ENCODE measurements around the gene ITCH.
"Not testable (repeated sequence)": the region's sequence is repeated elsewhere in the genome, so short reads cannot be mapped to it uniquely, and the experiment has no call there.

The ITCH gene

DNA sequence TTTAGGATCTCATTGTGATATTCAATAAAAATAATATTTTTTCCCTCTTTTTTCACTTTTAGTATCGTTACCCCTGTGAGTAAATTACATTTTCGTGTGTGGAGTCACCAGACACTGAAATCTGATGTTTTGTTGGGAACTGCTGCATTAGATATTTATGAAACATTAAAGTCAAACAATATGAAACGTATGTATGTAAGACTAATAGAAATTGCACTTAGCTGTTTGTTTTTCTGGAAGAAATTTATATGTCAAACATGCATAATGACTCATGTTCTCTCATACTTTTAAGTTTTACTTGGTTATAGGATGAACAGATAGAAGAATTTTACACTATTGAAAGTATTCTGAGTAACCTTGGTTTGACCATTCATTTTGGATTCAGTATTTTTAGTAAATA lies 49.4 kb downstream of the ITCH start:
- TF ChIP-seq ZNF426 (tag by site-specific recombination; IDR thresholded peaks at IDR 0.05) (no peak), ZEB2 (tag by site-specific recombination; IDR thresholded peaks at IDR 0.05) (no peak), ZBTB21 (tag by site-specific recombination; IDR thresholded peaks at IDR 0.05) (no peak)
- no peak overlapping the region for H3K4me3 ChIP-seq (ENCODE audit: low read depth, low read length)
- H3K4me1 ChIP-seq (ENCODE audit: control insufficient read depth, insufficient read depth, low read length): no peaks in the 10 kb centered on the region
- POLR2A ChIA-PET: no interaction called here
- H3K9me3 ChIP-seq (ENCODE audit: control insufficient read depth, insufficient read depth, low read depth, low read length): no peaks in the 10 kb centered on the region
- H3K36me3 ChIP-seq (ENCODE audit: control insufficient read depth in 2 of 2, insufficient read depth in 1 of 2, low read length in 2 of 2): peaks cover 50 to 68% of the 10 kb centered on the region in 2 experiments
- H3K27ac ChIP-seq (ENCODE audit: extremely low read depth, low read depth, low read length): no peak overlapping the region
- CTCF ChIA-PET: no interaction called here

DNA sequence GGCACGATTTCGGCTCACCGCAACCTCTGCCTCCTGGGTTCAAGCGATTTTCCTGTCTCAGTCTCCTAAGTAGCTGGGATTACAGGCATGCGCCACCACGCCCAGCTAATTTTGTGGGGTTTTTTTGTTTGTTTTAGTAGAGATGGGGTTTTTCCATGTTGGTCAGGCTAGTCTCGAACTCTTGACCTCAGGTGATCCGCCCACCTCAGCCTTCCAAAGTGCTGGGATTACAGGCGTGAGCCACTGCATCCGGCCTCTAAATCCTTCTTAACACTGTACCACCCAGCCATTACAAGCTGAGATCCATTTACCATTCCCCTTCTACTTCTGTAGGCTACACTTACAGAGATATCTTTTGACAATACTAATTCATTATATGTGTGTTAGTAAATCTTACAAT lies 51.5 kb downstream of the ITCH start:
- H3K4me1 ChIP-seq (ENCODE audit: control insufficient read depth, insufficient read depth, low read length); H3K9me3 ChIP-seq (ENCODE audit: control insufficient read depth, insufficient read depth, low read depth, low read length); H3K4me3 ChIP-seq (ENCODE audit: low read depth, low read length); POLR2A ChIA-PET; H3K27ac ChIP-seq (ENCODE audit: extremely low read depth, low read depth, low read length): not testable (repeated sequence)
- CTCF ChIA-PET: interaction anchor here (0.7 kb wide), 1 partner anchor 58 kb away, joined by 3 read pairs; no protein-coding TSS in a partner anchor
- H3K36me3 ChIP-seq (ENCODE audit: control insufficient read depth in 2 of 2, insufficient read depth in 1 of 2, low read length in 2 of 2): peaks cover 52 to 60% of the 10 kb centered on the region in 2 experiments

DNA sequence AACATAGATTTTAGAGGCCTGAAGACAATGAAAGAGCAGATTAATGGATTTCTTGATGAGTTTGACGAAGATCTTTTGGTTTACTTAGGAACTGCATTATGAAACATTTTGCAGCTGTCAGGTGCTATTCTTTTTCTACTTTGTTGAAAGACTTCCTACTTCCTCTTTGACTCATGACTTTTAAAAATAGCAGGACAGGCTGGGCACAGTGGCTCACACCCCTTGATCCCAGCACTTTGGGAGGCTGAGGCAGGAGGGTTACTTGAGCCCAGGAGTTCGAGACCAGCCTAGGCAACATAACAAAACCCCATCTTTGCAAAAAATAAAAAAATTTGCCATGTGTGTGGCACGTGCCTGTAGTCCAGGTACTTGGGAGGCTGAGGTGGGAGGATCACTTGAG lies 52.0 kb downstream of the ITCH start:
- ChIA-PET POLR2A (no interaction called here), CTCF (no interaction called here)
- no peak overlapping the region for H3K27ac ChIP-seq (ENCODE audit: extremely low read depth, low read depth, low read length)
- TF ChIP-seq GLIS1 (tag by site-specific recombination; IDR thresholded peaks at IDR 0.05) (no peak), ZNF10 (tag by site-specific recombination; IDR thresholded peaks at IDR 0.05) (no peak), HOXA7 (CRISPR knock-in tag; IDR thresholded peaks at IDR 0.05; ENCODE audit: borderline replicate concordance) (no peak), ZNF16 (tag by site-specific recombination; IDR thresholded peaks at IDR 0.05; ENCODE audit: low read depth) (no peak), ZNF221 (tag by site-specific recombination; IDR thresholded peaks at IDR 0.05; ENCODE audit: borderline replicate concordance) (no peak), ZNF37A (tag by site-specific recombination; IDR thresholded peaks at IDR 0.05) (no peak), IKZF3 (tag by site-specific recombination; IDR thresholded peaks at IDR 0.05) (no peak), OVOL3 (tag by site-specific recombination; IDR thresholded peaks at IDR 0.05) (no peak), SP7 (tag by site-specific recombination; IDR thresholded peaks at IDR 0.05) (no peak), ZNF24 (tag by site-specific recombination; IDR thresholded peaks at IDR 0.05) (no peak), ZNF433 (tag by site-specific recombination; IDR thresholded peaks at IDR 0.05; ENCODE audit: low read depth) (no peak), ZNF768 (tag by site-specific recombination; IDR thresholded peaks at IDR 0.05) (no peak)
- TF ChIP-seq, protein P1, sequence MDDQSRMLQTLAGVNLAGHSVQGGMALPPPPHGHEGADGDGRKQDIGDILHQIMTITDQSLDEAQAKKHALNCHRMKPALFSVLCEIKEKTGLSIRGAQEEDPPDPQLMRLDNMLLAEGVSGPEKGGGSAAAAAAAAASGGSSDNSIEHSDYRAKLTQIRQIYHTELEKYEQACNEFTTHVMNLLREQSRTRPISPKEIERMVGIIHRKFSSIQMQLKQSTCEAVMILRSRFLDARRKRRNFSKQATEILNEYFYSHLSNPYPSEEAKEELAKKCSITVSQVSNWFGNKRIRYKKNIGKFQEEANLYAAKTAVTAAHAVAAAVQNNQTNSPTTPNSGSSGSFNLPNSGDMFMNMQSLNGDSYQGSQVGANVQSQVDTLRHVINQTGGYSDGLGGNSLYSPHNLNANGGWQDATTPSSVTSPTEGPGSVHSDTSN (CRISPR knock-in tag; IDR thresholded peaks at IDR 0.05): no peak
- TF ChIP-seq, protein P2, sequence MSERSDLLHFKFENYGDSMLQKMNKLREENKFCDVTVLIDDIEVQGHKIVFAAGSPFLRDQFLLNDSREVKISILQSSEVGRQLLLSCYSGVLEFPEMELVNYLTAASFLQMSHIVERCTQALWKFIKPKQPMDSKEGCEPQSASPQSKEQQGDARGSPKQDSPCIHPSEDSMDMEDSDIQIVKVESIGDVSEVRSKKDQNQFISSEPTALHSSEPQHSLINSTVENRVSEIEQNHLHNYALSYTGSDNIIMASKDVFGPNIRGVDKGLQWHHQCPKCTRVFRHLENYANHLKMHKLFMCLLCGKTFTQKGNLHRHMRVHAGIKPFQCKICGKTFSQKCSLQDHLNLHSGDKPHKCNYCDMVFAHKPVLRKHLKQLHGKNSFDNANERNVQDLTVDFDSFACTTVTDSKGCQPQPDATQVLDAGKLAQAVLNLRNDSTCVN (tag by site-specific recombination; optimal IDR thresholded peaks at IDR 0.05): no peak
- TF ChIP-seq, protein P3, sequence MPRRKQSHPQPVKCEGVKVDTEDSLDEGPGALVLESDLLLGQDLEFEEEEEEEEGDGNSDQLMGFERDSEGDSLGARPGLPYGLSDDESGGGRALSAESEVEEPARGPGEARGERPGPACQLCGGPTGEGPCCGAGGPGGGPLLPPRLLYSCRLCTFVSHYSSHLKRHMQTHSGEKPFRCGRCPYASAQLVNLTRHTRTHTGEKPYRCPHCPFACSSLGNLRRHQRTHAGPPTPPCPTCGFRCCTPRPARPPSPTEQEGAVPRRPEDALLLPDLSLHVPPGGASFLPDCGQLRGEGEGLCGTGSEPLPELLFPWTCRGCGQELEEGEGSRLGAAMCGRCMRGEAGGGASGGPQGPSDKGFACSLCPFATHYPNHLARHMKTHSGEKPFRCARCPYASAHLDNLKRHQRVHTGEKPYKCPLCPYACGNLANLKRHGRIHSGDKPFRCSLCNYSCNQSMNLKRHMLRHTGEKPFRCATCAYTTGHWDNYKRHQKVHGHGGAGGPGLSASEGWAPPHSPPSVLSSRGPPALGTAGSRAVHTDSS (tag by site-specific recombination; IDR thresholded peaks at IDR 0.05): no peak
- no peak overlapping the region for H3K4me3 ChIP-seq (ENCODE audit: low read depth, low read length)
- peaks cover 47 to 56% of the 10 kb centered on the region in 2 experiments for H3K36me3 ChIP-seq (ENCODE audit: control insufficient read depth in 2 of 2, insufficient read depth in 1 of 2, low read length in 2 of 2)
- no peaks in the 10 kb centered on the region for H3K9me3 ChIP-seq (ENCODE audit: control insufficient read depth, insufficient read depth, low read depth, low read length)
- H3K4me1 ChIP-seq (ENCODE audit: control insufficient read depth, insufficient read depth, low read length): no peaks in the 10 kb centered on the region
